Ishikawa (cell line): Measurements from ENCODE around the gene EVI5.

Source experiments
- CEBPB ChIP-seq: IDR thresholded peaks from 2 replicates; pipeline ENCODE4 v1.6.1; 2012
- EP300 ChIP-seq: IDR thresholded peaks from 2 replicates; pipeline ENCODE4 v1.6.1; 2012; ENCODE audit warnings: borderline replicate concordance
- TAF1 ChIP-seq: IDR thresholded peaks from 2 replicates; pipeline ENCODE4 v1.6.1; 2012; ENCODE audit warnings: low read depth, mild to moderate bottlenecking
- TF ChIP-seq, protein P1 (sequence below): IDR thresholded peaks from 2 replicates; pipeline ENCODE4 v1.6.1; 2012
- TF ChIP-seq, protein P2 (sequence below): IDR thresholded peaks from 2 replicates; pipeline ENCODE4 v1.6.1; 2012; ENCODE audit warnings: low read depth, mild to moderate bottlenecking
- TF ChIP-seq, protein P3 (sequence below): IDR thresholded peaks from 2 replicates; pipeline ENCODE4 v1.6.1; 2012

DNA sequence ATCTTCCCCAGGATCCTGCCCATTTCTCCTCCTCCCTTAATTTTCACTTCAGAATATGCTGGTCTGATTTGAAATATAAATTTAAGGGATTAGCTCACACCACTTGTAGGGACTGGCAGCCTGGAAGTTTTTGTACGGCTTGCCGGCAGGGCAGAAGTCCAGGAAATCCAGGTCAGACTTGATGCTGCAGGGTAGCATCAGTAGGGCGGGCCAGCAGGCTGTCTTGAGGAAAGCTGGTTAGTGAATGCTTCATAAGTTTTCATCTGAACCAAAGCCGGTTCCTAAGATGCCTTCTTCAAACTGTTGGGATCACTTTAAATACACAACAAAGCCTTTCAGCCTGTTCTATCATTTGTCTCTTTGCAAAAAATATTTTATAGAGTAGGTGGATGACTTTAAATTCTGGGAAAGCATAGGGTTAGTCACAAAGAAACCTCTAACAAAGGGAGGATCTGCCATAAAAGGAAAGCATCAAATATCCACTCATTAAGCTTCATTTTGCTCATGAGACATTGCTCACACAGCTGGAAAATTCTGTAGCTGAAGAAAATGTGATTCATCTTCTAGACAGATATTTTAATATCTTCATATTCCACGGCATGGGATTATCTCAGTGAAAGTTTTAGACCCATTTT, 207.5 kb downstream of the EVI5 start:
- TF ChIP-seq EP300 (no peak), TAF1 (no peak), CEBPB (no peak)
- TF ChIP-seq, protein P1, sequence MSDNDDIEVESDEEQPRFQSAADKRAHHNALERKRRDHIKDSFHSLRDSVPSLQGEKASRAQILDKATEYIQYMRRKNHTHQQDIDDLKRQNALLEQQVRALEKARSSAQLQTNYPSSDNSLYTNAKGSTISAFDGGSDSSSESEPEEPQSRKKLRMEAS, result no peak
- TF ChIP-seq, protein P2, sequence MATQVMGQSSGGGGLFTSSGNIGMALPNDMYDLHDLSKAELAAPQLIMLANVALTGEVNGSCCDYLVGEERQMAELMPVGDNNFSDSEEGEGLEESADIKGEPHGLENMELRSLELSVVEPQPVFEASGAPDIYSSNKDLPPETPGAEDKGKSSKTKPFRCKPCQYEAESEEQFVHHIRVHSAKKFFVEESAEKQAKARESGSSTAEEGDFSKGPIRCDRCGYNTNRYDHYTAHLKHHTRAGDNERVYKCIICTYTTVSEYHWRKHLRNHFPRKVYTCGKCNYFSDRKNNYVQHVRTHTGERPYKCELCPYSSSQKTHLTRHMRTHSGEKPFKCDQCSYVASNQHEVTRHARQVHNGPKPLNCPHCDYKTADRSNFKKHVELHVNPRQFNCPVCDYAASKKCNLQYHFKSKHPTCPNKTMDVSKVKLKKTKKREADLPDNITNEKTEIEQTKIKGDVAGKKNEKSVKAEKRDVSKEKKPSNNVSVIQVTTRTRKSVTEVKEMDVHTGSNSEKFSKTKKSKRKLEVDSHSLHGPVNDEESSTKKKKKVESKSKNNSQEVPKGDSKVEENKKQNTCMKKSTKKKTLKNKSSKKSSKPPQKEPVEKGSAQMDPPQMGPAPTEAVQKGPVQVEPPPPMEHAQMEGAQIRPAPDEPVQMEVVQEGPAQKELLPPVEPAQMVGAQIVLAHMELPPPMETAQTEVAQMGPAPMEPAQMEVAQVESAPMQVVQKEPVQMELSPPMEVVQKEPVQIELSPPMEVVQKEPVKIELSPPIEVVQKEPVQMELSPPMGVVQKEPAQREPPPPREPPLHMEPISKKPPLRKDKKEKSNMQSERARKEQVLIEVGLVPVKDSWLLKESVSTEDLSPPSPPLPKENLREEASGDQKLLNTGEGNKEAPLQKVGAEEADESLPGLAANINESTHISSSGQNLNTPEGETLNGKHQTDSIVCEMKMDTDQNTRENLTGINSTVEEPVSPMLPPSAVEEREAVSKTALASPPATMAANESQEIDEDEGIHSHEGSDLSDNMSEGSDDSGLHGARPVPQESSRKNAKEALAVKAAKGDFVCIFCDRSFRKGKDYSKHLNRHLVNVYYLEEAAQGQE, result no peak
- TF ChIP-seq, protein P3, sequence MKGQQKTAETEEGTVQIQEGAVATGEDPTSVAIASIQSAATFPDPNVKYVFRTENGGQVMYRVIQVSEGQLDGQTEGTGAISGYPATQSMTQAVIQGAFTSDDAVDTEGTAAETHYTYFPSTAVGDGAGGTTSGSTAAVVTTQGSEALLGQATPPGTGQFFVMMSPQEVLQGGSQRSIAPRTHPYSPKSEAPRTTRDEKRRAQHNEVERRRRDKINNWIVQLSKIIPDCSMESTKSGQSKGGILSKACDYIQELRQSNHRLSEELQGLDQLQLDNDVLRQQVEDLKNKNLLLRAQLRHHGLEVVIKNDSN, result no peak
